HG03460 (cell line): ENCODE results near the gene ACTR1A.

Source experiments
- ATAC-seq: cut with Tn5 transposase; IDR thresholded peaks from one replicate; pipeline ENCODE4 v1.9.1; 2021; ENCODE audit not compliant: unreplicated experiment

The ACTR1A gene

GRCh38 chr10:102431452-102432124, 70.9 kb downstream of the ACTR1A start:
- no peak for ATAC-seq

GRCh38 chr10:102429468-102429867, 73.0 kb downstream of the ACTR1A start:
- ATAC-seq, result no peak
